WERI-Rb-1 (cell line): ENCODE data around the gene ATF7IP2.

ENCODE experiments used
- DNase-seq: peaks from one replicate; pipeline ENCODE4 v3.0.0-alpha.2; 2020
- H3K27ac ChIP-seq: fragments of 250-450 bp; sonication (Bioruptor Pico); 2 replicates; pipeline ENCODE4 v1.5.1; 2020; ENCODE audit warnings: mild to moderate bottlenecking, moderate library complexity
- H3K27me3 ChIP-seq: fragments of 250-450 bp; sonication (Bioruptor Pico); 2 replicates; pipeline ENCODE4 v1.5.1; 2021; ENCODE audit warnings: mild to moderate bottlenecking, low read depth, moderate library complexity; ENCODE audit not compliant: insufficient read depth, severe bottlenecking
- H3K36me3 ChIP-seq: fragments of 250-450 bp; sonication (Bioruptor Pico); 2 replicates; pipeline ENCODE4 v1.5.1; 2020; ENCODE audit warnings: mild to moderate bottlenecking, moderate library complexity
- H3K4me3 ChIP-seq: 2 replicates; pipeline ENCODE4 v1.5.1; 2011; ENCODE audit warnings: low read depth, mild to moderate bottlenecking, control low read depth, low read length
- H3K9me3 ChIP-seq: fragments of 250-450 bp; sonication (Bioruptor Pico); 2 replicates; pipeline ENCODE4 v1.5.1; 2021; ENCODE audit warnings: mild to moderate bottlenecking, moderate library complexity; ENCODE audit not compliant: severe bottlenecking
- CTCF ChIP-seq: IDR thresholded peaks from 2 replicates; pipeline ENCODE4 v1.5.1; 2011; ENCODE audit warnings: low read depth, mild to moderate bottlenecking, control low read depth, inconsistent platforms, low read length

The ATF7IP2 gene

GRCh38 chr16:10509534-10510025, 123.7 kb downstream of the ATF7IP2 start:
- TF ChIP-seq CTCF = peak; percentile 66
- Histone ChIP-seq H3K9me3 (no peaks in the 10 kb centered on the region), H3K36me3 (no peaks in the 10 kb centered on the region), H3K27ac (no peak overlapping the region), H3K4me3 (no peak overlapping the region), H3K27me3 (no peaks in the 10 kb centered on the region)
- peak; percentile 80 for DNase-seq

DNA sequence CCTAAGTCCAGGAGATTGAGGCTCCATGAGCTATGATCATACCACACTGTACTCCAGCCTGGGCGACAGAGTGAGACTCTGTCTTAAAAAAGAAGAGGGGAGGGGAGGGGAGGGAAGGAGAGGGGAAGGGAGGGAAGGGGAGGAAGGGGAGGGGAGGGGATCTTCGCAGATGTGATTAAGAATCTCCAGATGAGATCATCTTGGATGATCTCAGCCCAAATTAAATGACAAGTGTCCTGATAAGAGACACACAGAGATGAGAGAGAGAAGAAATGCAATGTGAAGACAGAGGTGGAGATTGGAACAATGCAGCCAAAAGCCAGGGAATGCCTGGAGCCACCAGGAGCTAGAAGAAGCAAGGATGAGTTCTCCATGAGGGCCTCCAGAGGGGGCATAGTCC, 124.4 kb downstream of the ATF7IP2 start:
- Histone ChIP-seq H3K4me3 (no peak overlapping the region), H3K27me3 (no peaks in the 10 kb centered on the region), H3K36me3 (no peaks in the 10 kb centered on the region), H3K9me3 (no peaks in the 10 kb centered on the region), H3K27ac (no peak overlapping the region)
- no peak for TF ChIP-seq CTCF
- DNase-seq = no peak

DNA sequence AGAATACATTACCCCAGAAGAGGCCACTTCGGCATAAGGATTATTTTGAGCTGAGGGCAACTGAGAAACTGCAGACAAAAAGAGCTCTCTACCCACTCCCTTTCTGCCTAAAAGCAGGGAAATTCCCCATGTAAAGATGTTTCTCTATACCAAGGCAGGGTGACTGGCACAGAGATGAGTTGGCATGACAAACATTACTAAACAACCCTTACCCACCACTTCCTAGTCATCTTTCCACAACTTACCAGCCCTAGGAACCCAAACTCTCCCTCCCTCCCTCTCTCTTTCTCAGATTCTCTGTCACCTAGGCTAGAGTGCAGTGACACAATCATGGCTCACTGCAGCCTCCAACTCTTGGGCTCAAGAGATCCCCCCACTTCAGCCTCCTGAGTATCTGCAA, 126.0 kb downstream of the ATF7IP2 start:
- no peak for TF ChIP-seq CTCF
- Histone ChIP-seq H3K36me3 (no peaks in the 10 kb centered on the region), H3K27me3 (no peaks in the 10 kb centered on the region), H3K9me3 (no peaks in the 10 kb centered on the region), H3K27ac (no peak overlapping the region), H3K4me3 (no peak overlapping the region)
- DNase-seq = no peak

DNA sequence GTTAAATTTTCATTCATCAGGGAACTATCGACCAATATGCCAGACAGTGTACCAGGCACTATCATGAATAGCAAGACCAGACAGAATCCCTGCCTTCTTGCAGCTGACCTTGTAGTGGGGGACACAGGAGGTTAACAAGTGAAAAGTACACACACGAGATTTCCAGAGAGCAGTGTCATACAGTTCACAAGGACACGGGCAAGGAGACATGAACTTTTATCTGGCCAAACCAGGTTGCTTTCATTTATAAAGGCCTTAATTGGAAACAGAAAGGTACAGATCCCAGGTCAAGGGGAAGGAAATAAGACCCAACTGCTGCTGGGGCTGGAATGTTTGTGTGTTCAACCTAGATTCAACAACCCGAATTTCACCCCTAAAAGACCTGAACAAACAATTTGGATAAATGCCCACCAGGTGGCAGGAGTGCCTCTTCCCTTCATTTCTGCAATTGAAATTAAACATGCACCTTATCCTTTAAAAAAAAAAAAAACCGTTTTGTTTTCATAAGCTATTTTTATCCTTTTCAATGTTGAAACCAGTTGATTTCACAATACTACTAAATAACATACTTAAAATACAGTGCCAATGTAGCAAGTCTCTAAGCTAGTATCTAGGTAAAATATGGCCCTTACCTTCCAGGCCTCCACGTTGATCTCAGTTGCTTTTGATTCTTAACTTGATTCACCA, 128.7 kb downstream of the ATF7IP2 start:
- no peaks in the 10 kb centered on the region for H3K27me3 ChIP-seq
- H3K27ac ChIP-seq = no peak overlapping the region
- no peaks in the 10 kb centered on the region for H3K9me3 ChIP-seq
- H3K36me3 ChIP-seq = no peaks in the 10 kb centered on the region
- peak; percentile 43; the same call in 1 of the 2 replicates for TF ChIP-seq CTCF
- no peak overlapping the region for H3K4me3 ChIP-seq
- DNase-seq = peak; percentile 42

- H3K27me3 ChIP-seq = no peaks in the 10 kb centered on the region
- H3K36me3 ChIP-seq = no peaks in the 10 kb centered on the region
Observed at GRCh38 chr16:10517868-10518267, 132.0 kb downstream of the ATF7IP2 start.

More at GRCh38 chr16:10517868-10518267, 132.0 kb downstream of the ATF7IP2 start:
- Histone ChIP-seq H3K4me3 (no peak overlapping the region), H3K9me3 (no peaks in the 10 kb centered on the region), H3K27ac (no peak overlapping the region)
- no peak for TF ChIP-seq CTCF
- no peak for DNase-seq
